GM18909 (cell line): ENCODE measurements around the gene SLC6A2.

Experiments used
- ATAC-seq: cut with Tn5 transposase; IDR thresholded peaks from one replicate; pipeline ENCODE4 v1.9.1; 2021; ENCODE audit warnings: mild to moderate bottlenecking; ENCODE audit not compliant: unreplicated experiment, poor library complexity

The SLC6A2 gene

DNA sequence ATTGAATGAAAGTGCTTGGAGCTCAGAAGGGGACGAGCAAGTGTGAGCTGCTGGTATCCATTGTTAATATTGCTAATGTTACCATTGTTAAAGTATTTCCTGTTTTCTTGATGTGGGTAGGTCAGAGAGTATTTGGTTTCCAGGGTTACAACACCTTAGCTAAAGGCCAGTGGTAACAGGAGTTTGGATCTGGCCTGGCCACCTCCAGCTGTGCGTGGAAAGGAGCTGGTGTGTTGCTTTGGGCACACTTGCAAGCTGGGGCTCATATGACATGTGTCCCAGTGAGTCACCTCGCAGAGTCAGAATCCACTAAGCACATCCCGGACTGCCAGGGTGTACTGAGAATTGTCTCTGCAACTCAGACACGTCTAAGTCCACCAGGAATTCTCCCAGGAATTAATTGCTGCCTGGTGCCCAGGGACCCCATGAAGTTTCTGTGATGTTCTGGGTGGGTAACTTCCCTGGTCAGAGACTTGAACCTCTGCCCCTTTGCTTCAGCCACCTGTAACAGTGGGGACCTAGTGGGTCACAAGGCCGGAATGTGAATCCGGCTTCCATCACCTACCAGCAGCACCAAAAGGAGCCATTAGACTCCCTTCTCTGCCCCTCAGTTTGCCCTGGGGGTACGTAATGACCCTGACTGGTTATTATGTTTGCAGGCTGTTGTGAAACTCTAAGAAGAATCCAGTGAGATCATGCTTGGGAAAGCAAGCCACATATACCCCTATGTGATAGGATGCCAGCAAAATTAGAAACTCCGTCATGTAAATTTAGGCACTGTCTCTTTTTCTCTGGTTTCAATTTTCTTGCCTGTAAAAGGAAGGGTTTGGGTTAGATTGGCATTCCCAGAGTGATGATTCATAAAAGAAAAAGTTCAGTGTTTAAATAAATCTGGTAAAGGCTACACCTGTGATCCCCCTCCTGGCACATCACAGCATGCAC, 12.8 kb downstream of the SLC6A2 start:
- no peak for ATAC-seq

DNA sequence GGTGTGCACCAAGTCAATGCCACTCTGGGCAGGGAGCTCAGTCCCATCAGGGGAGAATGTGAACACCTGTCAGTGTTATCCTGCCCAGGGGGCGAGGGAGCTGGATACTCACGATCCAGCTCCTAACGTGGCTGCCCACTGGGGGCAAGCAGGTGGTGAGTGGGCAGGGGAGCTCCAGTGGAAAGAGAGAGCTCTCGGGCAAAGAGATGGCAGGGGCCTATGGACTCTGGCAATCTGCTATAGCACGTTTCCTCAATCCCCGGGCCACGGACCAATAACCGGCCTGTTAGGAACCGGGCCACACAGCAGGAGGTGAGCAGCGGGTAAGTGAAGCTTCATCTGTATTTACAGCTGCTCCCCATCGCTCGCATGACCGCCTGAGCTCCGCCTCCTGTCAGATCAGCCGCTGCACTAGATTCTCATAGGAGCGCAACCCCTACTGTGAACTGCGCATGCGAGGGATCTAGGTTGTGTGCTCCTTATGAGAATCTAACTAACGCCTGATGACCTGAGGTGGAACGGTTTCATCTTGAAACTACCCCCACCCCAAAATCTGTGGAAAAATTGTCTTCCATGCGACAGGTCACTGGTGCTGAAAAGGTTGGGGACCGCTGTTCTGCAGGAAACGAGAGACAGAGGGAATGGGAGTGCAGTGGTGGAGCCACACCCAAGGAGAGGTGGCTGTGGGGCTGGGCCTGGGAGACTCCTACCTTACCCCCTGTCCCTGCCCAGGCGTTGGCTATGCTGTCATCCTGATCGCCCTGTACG, 15.6 kb downstream of the SLC6A2 start:
- ATAC-seq: no peak

DNA sequence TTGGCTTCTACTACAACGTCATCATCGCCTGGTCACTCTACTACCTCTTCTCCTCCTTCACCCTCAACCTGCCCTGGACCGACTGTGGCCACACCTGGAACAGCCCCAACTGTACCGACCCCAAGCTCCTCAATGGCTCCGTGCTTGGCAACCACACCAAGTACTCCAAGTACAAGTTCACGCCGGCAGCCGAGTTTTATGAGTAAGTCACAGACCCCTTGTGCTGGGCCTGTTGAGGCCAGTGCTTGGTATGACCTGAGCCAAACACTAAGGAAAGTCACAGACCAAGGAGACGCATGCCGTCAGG, 16.1 kb downstream of the SLC6A2 start:
- no peak for ATAC-seq

DNA sequence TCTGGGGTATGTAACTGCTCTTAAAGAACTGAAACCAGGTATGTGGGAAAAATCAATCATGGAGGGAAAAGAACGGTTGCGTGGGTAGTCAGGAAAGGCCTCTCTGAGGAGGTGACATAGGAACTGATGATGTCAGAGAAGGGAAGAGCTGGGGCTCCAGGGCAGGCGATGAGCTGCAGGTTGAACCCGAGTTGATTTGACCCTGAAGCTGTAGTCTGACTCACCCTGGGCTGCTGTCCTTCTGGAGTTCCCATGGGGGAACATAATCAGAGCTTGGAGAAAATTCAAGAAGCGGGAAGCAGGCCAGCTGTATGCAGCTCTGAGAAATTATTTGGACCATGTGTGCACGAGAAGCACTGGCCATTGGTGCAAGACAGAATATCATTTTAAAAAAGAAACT, 16.7 kb downstream of the SLC6A2 start:
- no peak for ATAC-seq

DNA sequence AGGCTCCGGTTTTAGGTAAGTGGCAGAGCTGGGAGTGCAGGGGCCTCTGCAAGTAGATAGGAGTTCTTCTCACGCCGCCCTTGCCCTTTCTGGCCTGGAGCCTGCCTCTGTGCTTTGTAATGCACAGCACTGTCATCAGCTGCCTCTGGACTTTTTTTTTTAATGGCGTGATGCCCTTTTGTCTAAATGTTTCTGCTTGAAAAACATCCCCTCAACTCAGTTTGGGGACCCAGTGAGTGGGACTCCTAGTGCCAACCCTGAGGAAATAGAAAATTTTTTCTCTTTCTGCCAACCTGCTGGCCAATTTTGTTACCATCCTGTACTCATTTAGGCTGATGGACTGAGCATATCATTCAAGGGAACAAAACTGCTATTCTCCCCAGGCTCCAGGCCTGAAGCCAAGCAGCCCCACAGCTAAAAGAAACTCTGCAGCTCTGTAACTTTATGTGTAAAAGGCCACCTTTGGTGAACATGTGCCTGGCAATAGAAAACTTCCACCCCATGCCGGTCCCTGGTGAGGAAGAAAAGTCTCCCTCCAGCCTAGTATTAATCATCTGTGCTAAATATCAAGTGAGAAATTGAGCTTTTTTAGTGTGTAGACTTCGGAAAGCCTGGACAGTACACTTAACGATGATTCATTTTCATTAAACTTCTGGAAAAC, 22.5 kb downstream of the SLC6A2 start:
- no peak for ATAC-seq

DNA sequence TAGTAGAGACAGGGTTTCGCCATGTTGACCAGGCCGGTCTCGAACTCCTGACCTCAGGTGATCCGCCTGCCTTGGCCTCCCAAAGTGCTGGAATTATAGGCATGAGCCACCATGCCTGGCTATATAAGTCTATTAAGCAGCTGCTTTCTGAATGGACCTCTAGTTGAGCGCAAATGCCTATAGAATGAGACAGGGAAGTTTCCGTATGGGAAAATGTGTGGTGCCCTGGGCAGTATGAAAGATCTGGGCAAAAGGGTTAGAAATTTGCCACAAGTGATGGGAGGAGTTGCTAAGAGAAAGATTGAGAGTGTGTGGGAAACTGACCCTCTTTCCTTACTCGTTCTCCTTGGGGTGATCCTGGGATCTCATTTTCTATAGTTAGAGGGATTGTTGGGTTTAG, 26.3 kb downstream of the SLC6A2 start:
- ATAC-seq: no peak

DNA sequence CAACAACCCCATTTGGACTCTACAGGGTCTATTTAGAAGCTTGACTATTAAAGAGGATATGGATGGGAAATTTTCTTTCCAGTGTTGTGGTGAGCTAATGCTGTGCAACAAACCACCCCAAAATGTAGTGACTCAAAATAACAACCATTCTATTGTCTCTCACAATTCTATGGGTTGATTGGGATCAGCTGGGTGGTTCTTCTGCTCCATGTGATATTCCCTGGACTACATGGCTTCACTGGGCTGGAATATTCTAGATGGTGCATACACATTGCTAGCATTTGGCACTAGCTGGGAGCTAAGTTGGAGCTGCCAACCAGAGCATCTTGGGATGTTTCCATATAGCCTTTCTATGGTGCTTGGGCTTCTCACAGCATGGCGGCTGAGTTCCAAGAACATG, 30.2 kb downstream of the SLC6A2 start:
- no peak for ATAC-seq

DNA sequence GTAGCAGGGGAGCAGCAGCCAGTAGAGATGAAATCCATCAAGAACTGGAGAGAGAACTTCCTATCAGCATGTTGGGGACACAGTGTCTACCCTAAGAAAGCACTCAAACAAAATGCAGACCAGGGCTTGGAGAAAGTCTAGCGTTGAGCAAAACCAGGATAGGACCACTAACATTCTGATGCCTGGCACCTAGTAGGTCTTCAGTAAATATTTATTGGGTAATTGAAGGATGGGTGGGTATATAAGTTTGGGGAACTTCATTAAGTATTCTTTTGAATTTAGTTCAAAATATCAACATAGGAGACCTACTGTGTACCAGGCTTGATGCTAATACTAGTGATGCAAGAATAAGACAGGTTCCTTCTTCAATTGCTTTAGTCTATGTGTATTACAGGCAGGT, 30.9 kb downstream of the SLC6A2 start:
- no peak for ATAC-seq

DNA sequence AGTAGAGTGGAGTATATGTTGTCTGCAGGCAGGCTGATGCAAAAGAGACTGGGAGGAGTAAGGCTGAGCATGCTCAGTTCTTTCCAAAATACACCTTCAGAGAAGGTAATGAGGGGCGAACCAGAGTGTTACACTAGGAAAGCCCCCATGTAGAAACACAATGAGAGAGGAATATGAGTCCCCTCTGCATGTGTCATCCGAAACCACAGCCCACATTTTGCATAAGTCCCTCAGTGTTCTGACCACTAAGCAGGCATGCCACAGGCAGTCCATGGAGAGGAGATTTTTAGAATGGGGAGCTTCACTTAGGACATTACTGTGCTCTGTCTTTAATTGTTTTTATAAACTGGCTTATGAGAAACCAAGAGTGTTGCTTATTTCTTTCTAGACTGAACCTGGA, 32.0 kb downstream of the SLC6A2 start:
- no peak for ATAC-seq

DNA sequence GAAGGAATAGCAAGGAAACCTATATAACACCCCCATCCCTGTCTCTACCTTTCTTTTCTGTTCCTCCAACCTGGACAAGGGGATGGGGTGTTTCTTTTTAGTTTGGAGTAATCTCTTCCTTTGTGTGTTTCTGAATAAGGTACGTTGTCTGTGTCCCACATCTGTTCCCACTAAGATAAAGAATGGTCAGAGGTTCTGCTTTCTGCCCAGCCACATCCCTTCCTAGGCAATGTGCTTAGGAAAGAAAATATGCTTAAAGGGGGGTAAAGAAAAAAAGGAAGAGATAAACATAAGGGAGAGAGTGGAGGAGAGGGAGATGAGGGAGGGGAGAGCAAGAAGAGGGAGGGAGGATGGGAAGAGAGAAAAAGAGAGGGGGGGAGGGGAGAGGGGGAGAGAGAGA, 35.1 kb downstream of the SLC6A2 start:
- no peak for ATAC-seq

DNA sequence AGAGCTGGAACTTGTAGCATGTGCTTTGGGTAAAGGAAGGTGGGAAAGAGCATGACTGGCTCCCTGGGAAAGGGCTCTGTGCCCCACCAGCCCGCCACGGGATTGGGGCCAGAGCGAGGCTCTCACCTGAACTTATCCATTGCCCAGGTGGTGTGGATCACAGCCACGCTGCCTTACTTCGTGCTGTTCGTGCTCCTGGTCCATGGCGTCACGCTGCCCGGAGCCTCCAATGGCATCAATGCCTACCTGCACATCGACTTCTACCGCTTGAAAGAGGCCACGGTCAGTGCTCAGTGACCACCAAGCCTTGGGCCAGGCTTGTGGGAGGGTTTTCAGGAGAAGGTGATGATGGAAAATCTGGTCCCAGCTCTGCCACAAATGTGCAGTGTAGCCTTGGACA, 36.0 kb downstream of the SLC6A2 start:
- ATAC-seq: no peak

DNA sequence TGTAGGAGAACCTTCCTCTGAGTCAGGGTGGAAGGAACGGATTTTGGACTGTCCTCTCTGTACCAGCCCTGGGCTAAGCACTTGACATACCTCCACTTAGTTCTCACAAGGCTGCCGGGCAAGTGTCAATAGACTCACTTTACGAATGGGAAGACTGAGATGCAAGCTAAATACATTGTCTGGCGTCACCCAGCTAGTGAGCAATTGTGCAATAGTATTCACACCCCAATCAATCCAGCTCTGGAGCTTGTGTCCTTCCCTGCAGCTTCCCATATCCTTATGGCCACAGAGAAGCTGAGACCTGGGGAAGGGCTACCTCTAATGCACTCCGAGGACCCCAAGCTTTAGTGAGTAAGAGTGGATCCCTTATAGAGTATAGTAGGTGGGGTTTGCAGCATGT, 39.8 kb downstream of the SLC6A2 start:
- ATAC-seq: no peak

DNA sequence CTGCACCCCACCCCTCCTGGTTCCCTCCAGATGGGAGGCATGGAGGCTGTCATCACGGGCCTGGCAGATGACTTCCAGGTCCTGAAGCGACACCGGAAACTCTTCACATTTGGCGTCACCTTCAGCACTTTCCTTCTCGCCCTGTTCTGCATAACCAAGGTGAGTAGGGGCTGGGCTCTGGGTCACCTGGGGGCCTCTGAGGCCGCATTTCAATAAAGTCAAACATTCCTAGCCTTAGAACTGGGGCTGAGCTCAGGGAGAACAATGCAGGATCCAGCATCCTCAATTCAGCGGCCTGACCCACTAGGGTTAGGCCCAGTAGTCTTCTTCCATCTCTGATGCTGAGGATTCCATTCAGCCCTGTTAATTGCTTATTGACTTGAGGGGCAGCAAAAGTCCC, 42.1 kb downstream of the SLC6A2 start:
- no peak for ATAC-seq

DNA sequence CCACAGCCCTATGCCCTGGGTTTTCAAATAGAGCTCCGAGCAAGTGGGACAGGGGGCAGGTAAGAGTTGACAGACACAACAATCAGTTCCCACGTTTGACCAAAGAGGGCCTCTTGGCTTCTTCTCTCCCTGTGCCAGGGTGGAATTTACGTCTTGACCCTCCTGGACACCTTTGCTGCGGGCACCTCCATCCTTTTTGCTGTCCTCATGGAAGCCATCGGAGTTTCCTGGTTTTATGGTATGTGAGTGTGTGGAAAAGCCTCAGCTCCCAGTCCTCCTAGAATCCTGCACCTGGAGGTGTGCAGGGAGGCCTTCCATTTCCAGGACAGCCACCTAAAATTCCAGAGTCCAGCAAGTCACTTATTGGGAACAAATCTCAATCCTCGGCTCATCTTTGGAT, 42.5 kb downstream of the SLC6A2 start:
- ATAC-seq: no peak

DNA sequence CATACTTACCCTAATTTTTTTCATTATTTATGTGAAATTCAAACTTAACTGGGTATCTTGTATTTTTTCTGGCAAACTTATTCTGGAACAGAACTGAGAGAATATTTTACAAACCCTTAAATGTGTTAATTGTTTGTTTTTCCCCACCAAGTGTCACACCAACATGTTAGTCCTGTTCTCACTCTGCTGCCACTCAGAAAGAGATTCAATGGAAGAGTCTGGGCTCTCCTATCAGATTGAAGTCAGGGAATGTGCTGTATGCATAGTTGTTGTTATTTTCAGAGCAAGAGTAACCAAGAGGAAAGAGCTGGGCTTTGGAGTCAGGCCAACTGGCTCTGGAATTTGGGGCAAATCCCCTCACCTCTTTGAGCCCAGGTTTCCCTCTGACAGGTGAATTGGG, 43.2 kb downstream of the SLC6A2 start:
- ATAC-seq: no peak

DNA sequence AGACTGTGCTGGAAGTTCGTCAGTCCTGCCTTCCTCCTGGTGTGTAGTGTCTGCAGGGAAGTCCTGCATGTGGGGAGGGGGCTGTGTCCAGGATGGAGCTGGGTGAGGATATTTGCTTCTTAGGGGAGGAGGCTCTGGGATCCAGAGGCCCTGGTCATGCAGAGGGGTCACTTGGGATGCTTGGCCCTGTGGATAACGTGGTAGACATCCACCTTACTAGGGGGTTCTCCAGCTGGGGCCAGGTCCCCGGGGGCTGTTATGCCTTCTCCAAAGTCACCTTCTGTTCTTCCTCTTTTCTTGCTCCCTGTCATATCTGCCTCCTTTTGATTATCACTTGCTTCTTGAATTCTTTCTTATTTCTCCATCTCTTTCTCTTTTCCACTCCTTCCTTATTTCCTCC, 43.8 kb downstream of the SLC6A2 start:
- ATAC-seq: no peak

DNA sequence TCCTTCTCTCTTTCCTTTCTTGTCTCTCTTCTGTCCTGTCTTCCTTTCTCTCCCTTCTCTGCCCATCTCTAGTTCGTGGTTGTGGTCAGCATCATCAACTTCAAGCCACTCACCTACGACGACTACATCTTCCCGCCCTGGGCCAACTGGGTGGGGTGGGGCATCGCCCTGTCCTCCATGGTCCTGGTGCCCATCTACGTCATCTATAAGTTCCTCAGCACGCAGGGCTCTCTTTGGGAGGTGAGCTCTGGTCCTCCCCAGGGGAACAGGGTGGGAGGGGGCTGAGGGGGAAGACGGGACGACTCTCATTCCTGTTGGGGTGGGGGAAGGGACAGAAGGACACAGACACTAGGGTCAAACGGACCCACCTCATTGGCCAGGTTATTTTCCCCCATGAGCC, 44.3 kb downstream of the SLC6A2 start:
- no peak for ATAC-seq

DNA sequence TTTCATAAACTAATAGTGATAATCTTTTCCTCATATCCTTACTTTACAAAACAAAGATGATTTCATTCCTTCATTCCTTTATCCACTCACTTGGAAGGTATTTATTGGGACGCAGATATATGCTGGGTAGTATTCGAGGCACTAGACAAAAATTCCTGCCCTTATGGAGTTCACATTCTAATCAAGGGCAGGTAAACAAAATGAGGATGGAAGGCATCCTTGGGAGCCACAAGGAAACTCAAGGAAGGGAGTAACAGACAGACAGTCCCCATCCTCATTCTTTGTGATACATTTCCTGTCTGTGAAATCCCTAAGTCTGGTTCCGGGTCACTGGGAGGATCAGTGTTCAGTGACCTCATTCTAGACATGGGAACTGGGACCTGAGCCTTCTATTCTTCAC, 45.2 kb downstream of the SLC6A2 start:
- no peak for ATAC-seq

DNA sequence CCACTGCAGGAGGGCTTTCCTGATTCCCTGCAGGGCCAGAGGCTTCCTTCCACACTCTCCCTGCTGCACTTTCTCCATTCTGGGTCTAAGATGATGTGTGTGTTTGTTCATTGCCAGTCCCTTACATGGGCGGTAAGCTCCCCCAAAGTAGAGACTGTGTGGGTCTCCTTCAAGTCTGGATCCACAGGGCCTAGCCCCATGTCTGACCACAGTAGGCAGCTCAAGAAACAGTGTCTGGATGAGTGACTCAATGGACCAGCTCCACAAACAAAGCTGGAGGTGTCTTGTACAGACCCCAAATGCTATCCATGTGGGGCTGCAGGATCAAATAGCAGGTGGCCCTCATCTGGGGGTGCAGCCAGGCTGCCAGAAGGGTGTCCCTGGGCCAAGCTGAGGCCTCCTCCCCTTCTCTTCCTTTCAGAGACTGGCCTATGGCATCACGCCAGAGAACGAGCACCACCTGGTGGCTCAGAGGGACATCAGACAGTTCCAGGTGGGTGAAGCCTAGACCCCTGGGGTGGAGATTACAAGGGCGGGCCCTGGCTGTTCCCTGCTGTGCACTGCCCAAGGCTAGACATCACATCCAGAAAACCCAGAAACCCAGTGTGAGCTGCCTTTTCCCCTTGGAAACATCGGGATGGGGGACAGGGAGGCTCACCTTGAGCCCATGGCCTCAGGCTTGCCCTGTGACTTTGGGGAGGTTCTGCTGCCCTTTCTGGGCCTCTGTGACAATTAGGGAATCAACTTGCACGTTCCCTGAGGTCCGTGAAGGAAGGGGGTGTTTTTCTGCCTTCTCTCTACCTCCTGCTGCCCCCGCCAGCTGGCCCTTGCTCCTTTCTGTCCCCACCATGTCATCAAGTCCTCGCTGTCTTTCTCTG, 45.9 kb downstream of the SLC6A2 start:
- ATAC-seq: peak; percentile 73
